Vagina (tissue), 2 donors: ENCODE results near the gene KCP. TPM values are rescaled to one million over a fixed set of nuclear protein-coding genes. Genes with fewer than 3 reads are reported as not detected.

Experiments
- DNase-seq, 2 donors: peaks; one replicate each; pipeline ENCODE4 v3.0.0-alpha.2; 2017; ENCODE audit errors: extremely low spot score in 2 of 2
- H3K27ac ChIP-seq: fragments of 200-600 bp; sonication (generic); one replicate; pipeline ENCODE4 v1.5.1; 2019
- H3K27me3 ChIP-seq: fragments of 200-600 bp; sonication (generic); one replicate; pipeline ENCODE4 v1.5.1; 2019
- H3K36me3 ChIP-seq, 2 donors: fragments of 200-600 bp; sonication (generic); one replicate each; pipeline ENCODE4 v1.5.1; 2017 to 2019
- H3K4me1 ChIP-seq: fragments of 200-600 bp; sonication (generic); one replicate; pipeline ENCODE4 v1.5.1; 2019
- H3K4me3 ChIP-seq, 2 donors: fragments of 200-600 bp; sonication (generic); 1 replicate in 1 of 2; 2 replicates in 1 of 2; pipeline ENCODE4 v1.5.1; 2016 to 2019
- H3K9me3 ChIP-seq: fragments of 200-600 bp; sonication (generic); one replicate; pipeline ENCODE4 v1.5.1; 2019
- POLR2A ChIP-seq, 2 donors: fragments of 450-650 bp; IDR thresholded peaks; one replicate each; pipeline ENCODE4 v1.6.1; 2017; ENCODE audit warnings: antibody characterized with exemption in 2 of 2, mild to moderate bottlenecking in 2 of 2, moderate library complexity in 2 of 2
- POLR2AphosphoS5 ChIP-seq, 2 donors: sonication (generic); formaldehyde crosslinking; IDR thresholded peaks; one replicate each; pipeline ENCODE4 v1.9.0; 2017; ENCODE audit warnings: antibody characterized with exemption in 2 of 2, mild to moderate bottlenecking in 2 of 2, low read depth in 1 of 2; ENCODE audit not compliant: insufficient read depth in 1 of 2
- intact Hi-C: fragments of 100-400 bp; cut with DNase I; formaldehyde crosslinking; loops from one replicate; pipeline ENCODE4 v1.15.1; 2023
- total RNA-seq: library from RNA; depleted of rRNA; stranded (reverse); fragments of >200 nt; gene quantifications from one replicate; pipeline ENCODE4 v1.2.3, GENCODE V29; 2016
- TF ChIP-seq, protein P1 (sequence below), 3 experiments: fragments of 450-650 bp in 2 of 3; fragments of 200-600 bp in 1 of 3; sonication (generic) in 1 of 3; IDR thresholded peaks; one replicate each; pipeline ENCODE4 v1.5.1; 2017 to 2019; ENCODE audit warnings: antibody characterized with exemption in 3 of 3, mild to moderate bottlenecking in 2 of 3, moderate library complexity in 2 of 3

KCP gene
- total RNA-seq, 1 donor from 2014 or later, result 1.2 TPM

DNA sequence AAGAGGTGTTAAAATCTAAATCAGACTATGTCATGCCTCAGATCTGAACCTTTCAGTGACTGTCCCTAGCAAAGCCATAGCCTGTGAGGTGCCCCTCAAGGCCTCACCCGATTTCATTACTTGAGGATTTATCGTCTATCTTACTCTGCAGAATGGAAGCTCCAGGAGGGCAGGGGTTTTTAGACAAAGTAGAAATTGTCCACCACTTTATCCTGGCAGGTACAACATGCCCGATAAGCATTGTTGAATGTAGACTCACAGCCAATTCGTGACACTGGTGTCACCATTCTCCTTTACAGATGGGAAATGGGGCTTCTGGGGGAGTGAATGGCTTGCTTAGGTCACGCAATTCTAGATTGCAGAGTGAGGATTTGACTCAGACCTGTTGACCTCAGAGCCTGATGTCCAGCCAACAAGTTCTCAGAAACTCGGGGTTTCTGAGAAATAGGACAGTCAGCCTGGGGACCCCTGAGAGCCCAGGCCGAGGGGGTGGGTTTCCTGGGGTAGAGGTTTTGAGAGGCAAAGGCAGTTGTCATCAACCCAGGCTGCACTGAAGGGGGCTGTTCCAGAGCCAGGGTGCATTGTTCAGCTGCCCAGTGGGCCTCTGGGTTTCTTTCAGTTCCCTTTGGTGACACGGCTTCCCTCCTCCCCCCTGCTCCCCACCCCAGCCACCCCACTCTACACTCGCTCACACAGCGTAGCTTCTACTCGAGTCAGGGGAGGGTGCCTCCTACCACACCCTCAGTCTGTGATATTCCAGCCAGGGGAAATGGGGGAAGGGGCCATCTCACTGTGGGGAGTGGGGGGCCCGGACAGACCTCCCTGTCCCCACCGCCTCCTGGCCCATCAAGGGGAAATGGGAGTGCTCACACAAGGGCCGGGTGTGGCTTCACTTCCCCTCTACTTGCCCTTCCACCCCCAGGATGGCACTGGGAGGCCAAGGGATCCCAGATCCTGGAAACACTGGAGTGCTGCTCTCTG lies 24.1 kb upstream of the KCP start:
- H3K4me1 ChIP-seq, result peaks cover 9% of the 10 kb centered on the region
- intact Hi-C loops, result no loop called here
- no peak for DNase-seq
- H3K27ac ChIP-seq, result no peak overlapping the region
- H3K4me3 ChIP-seq, result no peak overlapping the region
- H3K27me3 ChIP-seq, result no peaks in the 10 kb centered on the region
- no peaks in the 10 kb centered on the region for H3K36me3 ChIP-seq
- no peak for TF ChIP-seq POLR2A (IDR thresholded peaks at IDR 0.05)
- TF ChIP-seq, protein P1, sequence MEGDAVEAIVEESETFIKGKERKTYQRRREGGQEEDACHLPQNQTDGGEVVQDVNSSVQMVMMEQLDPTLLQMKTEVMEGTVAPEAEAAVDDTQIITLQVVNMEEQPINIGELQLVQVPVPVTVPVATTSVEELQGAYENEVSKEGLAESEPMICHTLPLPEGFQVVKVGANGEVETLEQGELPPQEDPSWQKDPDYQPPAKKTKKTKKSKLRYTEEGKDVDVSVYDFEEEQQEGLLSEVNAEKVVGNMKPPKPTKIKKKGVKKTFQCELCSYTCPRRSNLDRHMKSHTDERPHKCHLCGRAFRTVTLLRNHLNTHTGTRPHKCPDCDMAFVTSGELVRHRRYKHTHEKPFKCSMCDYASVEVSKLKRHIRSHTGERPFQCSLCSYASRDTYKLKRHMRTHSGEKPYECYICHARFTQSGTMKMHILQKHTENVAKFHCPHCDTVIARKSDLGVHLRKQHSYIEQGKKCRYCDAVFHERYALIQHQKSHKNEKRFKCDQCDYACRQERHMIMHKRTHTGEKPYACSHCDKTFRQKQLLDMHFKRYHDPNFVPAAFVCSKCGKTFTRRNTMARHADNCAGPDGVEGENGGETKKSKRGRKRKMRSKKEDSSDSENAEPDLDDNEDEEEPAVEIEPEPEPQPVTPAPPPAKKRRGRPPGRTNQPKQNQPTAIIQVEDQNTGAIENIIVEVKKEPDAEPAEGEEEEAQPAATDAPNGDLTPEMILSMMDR (IDR thresholded peaks at IDR 0.05), result no peak
- TF ChIP-seq POLR2AphosphoS5 (IDR thresholded peaks at IDR 0.05; ENCODE audit: insufficient read depth in 1 of 2, low read depth in 1 of 2), result no peak
- H3K9me3 ChIP-seq, result no peaks in the 10 kb centered on the region

DNA sequence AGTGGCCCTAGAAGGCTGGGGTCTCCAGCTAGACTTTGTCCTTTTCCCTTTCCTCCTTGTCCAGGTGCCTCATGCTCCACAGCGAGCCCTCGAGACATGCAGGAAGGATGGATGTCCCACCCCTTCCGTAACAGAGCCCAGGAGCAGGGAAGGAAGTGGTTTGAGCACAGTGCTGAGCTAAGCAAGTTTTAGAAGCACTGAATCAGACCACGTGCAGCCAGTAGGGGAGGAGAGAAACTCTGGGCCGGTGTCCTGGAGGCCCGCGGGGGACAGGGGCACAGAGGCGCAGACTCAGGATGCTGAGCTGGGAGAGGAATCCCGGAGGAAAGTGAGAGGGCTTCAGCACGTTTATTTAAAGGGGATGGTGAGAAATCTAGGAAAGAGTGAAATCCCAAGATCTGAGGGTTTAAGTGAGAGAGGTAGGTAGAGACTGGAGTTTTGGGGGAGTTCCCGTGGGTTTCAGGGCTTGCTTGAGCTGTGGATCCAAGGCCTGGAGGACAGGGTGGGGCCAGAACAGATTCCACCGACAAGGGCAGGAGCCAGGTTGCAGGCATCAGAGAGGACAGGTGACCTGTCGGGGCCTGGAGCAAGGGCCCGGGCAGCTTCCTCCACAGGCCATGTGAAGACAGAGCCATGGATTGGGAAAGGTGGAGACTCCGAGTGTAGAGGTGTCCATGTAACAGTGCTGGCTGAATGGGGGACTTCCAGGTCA lies 22.8 kb upstream of the KCP start:
- intact Hi-C loops, result no loop called here
- Histone ChIP-seq H3K27me3 (no peaks in the 10 kb centered on the region), H3K9me3 (no peaks in the 10 kb centered on the region), H3K36me3 (no peaks in the 10 kb centered on the region), H3K4me1 (no peaks in the 10 kb centered on the region), H3K4me3 (no peak overlapping the region), H3K27ac (no peak overlapping the region)
- TF ChIP-seq POLR2A (IDR thresholded peaks at IDR 0.05) (no peak), POLR2AphosphoS5 (IDR thresholded peaks at IDR 0.05; ENCODE audit: insufficient read depth in 1 of 2, low read depth in 1 of 2) (no peak)
- TF ChIP-seq, protein P1 (IDR thresholded peaks at IDR 0.05), result no peak
- DNase-seq, result no peak

- Histone ChIP-seq H3K9me3 (no peaks in the 10 kb centered on the region), H3K36me3 (no peaks in the 10 kb centered on the region), H3K27me3 (no peaks in the 10 kb centered on the region), H3K4me1 (no peaks in the 10 kb centered on the region), H3K4me3 (no peak overlapping the region), H3K27ac (no peak overlapping the region)
- no peak for DNase-seq
- TF ChIP-seq POLR2A (IDR thresholded peaks at IDR 0.05) (no peak), POLR2AphosphoS5 (IDR thresholded peaks at IDR 0.05; ENCODE audit: insufficient read depth in 1 of 2, low read depth in 1 of 2) (no peak)
- TF ChIP-seq, protein P1 (IDR thresholded peaks at IDR 0.05), result no peak
- intact Hi-C loops, result no loop called here
Measured at GRCh38 chr7:128932862-128933179, 22.3 kb upstream of the KCP start.

- Histone ChIP-seq H3K27me3 (no peaks in the 10 kb centered on the region), H3K36me3 (no peaks in the 10 kb centered on the region), H3K27ac (no peak overlapping the region), H3K4me1 (no peaks in the 10 kb centered on the region), H3K4me3 (no peak overlapping the region), H3K9me3 (no peaks in the 10 kb centered on the region)
- DNase-seq, result no peak
- TF ChIP-seq POLR2A (IDR thresholded peaks at IDR 0.05) (no peak), POLR2AphosphoS5 (IDR thresholded peaks at IDR 0.05; ENCODE audit: insufficient read depth in 1 of 2, low read depth in 1 of 2) (no peak)
- TF ChIP-seq, protein P1 (IDR thresholded peaks at IDR 0.05), result no peak
- intact Hi-C loops, result no loop called here
Measured at GRCh38 chr7:128931965-128932861, 21.7 kb upstream of the KCP start.
